Measurements from ENCODE around the gene HOMER3. TPM values are rescaled to one million over a fixed set of nuclear protein-coding genes. Genes with fewer than 3 reads are reported as not detected.

The HOMER3 gene
- total RNA-seq, 2 donors from 2014 or later, result 21.9 to 29.5 TPM

- peaks cover 7 to 17% of the 10 kb centered on the region in 2 donors for H3K36me3 ChIP-seq
- DNase-seq (ENCODE audit: low spot score), result no peak
- no peaks in the 10 kb centered on the region for H3K9me3 ChIP-seq
- H3K4me3 ChIP-seq, result no peak overlapping the region
- TF ChIP-seq CTCF (IDR thresholded peaks at IDR 0.05) (no peak), POLR2AphosphoS5 (IDR thresholded peaks at IDR 0.05) (no peak), POLR2A (IDR thresholded peaks at IDR 0.05) (no peak)
- WGBS, result 85% methylated on average over 19 of the region's 29 CpGs
- peaks cover 9% of the 10 kb centered on the region for H3K4me1 ChIP-seq (replicated peaks)
- intact Hi-C loops (cut with DNase I), result no loop called here
- no peak overlapping the region for H3K27ac ChIP-seq
- H3K27me3 ChIP-seq (replicated peaks; ENCODE audit: insufficient read depth), result no peaks in the 10 kb centered on the region
Observed at GRCh38 chr19:18922228-18922985, 18.6 kb downstream of the HOMER3 start.

DNA sequence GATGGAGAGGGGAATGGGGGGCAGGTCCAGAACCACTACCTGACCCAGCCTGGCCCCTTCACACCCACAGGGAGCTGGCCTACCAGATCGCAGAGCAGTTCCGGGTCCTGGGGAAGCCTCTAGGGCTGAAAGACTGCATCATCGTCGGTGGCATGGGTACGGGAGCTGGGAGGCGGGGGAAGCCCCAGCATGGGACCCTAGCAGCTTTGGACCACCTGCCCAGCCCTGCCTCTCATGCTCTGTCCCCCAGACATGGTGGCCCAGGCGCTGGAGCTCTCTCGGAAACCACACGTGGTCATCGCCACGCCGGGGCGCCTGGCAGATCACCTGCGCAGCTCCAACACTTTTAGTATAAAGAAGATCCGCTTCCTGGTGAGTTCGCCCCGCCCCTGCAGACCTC is 19.4 kb downstream of the HOMER3 start:
- H3K9me3 ChIP-seq, result no peaks in the 10 kb centered on the region
- WGBS, result 96% methylated on average over 17 of the region's 17 CpGs
- no peak overlapping the region for H3K27ac ChIP-seq
- peaks cover 7 to 17% of the 10 kb centered on the region in 2 donors for H3K36me3 ChIP-seq
- H3K27me3 ChIP-seq (replicated peaks; ENCODE audit: insufficient read depth), result no peaks in the 10 kb centered on the region
- TF ChIP-seq POLR2AphosphoS5 (IDR thresholded peaks at IDR 0.05) (no peak), CTCF (IDR thresholded peaks at IDR 0.05) (no peak), POLR2A (IDR thresholded peaks at IDR 0.05) (no peak)
- intact Hi-C loops (cut with DNase I), result no loop called here
- H3K4me1 ChIP-seq (replicated peaks), result peaks cover 12% of the 10 kb centered on the region
- no peak overlapping the region for H3K4me3 ChIP-seq
- no peak for DNase-seq (ENCODE audit: low spot score)

GRCh38 chr19:18920400-18920799 is 20.6 kb downstream of the HOMER3 start:
- no peak for TF ChIP-seq POLR2A (IDR thresholded peaks at IDR 0.05)
- TF ChIP-seq POLR2AphosphoS5 (IDR thresholded peaks at IDR 0.05), result no peak
- no peak for TF ChIP-seq CTCF (IDR thresholded peaks at IDR 0.05)
- no peaks in the 10 kb centered on the region for H3K27me3 ChIP-seq (replicated peaks; ENCODE audit: insufficient read depth)
- DNase-seq (ENCODE audit: low spot score), result no peak
- H3K9me3 ChIP-seq, result no peaks in the 10 kb centered on the region
- 64% methylated on average over 9 of the region's 9 CpGs for WGBS
- intact Hi-C loops (cut with DNase I), result no loop called here
- peaks cover 7 to 14% of the 10 kb centered on the region in 2 donors for H3K36me3 ChIP-seq
- peak overlapping the region; percentile 69 to 89 for H3K4me3 ChIP-seq
- peaks cover 12% of the 10 kb centered on the region for H3K4me1 ChIP-seq (replicated peaks)
- no peak overlapping the region for H3K27ac ChIP-seq

DNA sequence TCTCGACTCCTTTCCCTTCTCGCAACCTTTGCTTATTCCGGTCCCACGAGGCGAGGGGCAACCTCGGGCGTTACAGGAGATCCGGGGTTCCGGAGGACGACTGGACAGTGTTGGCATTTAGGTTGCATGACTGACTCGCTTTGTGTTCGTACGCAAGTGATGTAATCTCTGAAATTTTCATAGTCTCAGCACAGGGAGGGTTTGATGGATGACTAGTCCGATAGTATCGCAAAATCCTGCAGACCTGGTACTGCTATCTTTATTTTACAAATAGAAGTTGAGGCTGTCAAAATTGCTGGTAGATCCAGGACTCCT is 21.2 kb downstream of the HOMER3 start:
- no peak for DNase-seq (ENCODE audit: low spot score)
- peaks cover 7 to 9% of the 10 kb centered on the region in 2 donors for H3K36me3 ChIP-seq
- H3K27me3 ChIP-seq (replicated peaks; ENCODE audit: insufficient read depth), result no peaks in the 10 kb centered on the region
- no peaks in the 10 kb centered on the region for H3K9me3 ChIP-seq
- H3K27ac ChIP-seq, result peak overlapping the region; percentile 50 to 62
- H3K4me3 ChIP-seq, result peak overlapping the region; percentile 69 to 89
- TF ChIP-seq POLR2AphosphoS5 (IDR thresholded peaks at IDR 0.05) (no peak), POLR2A (IDR thresholded peaks at IDR 0.05) (no peak), CTCF (IDR thresholded peaks at IDR 0.05) (no peak)
- intact Hi-C loops (cut with DNase I), result no loop called here
- WGBS, result 1% methylated on average over 15 of the region's 15 CpGs
- peaks cover 12% of the 10 kb centered on the region for H3K4me1 ChIP-seq (replicated peaks)
